Measurements from ENCODE around the gene SEC22C. TPM values are rescaled to one million over a fixed set of nuclear protein-coding genes. Genes with fewer than 3 reads are reported as not detected.

The SEC22C gene
- total RNA-seq, 1 donor = 32.6 TPM

- peak; percentile 33 to 57 (median 52) for DNase-seq (ENCODE audit: low read depth in 2 of 3, low spot score in 2 of 3)
Measured at GRCh38 chr3:42539871-42540714, 41.7 kb downstream of the SEC22C start.

GRCh38 chr3:42537350-42537749, 44.4 kb downstream of the SEC22C start:
- DNase-seq (ENCODE audit: low read depth in 2 of 3, low spot score in 2 of 3) = no peak

GRCh38 chr3:42535981-42536784, 45.6 kb downstream of the SEC22C start:
- peak in 2 of 3 donors; percentile 36 to 61 for DNase-seq (ENCODE audit: low read depth in 2 of 3, low spot score in 2 of 3)

- DNase-seq (ENCODE audit: low read depth in 2 of 3, low spot score in 2 of 3) = no peak
Measured at GRCh38 chr3:42533161-42533897, 48.4 kb downstream of the SEC22C start.

- no peak for DNase-seq (ENCODE audit: low read depth in 2 of 3, low spot score in 2 of 3)
Measured at GRCh38 chr3:42532229-42532628, 49.5 kb downstream of the SEC22C start.

GRCh38 chr3:42531470-42531869, 50.3 kb downstream of the SEC22C start:
- no peak for DNase-seq (ENCODE audit: low read depth in 2 of 3, low spot score in 2 of 3)

GRCh38 chr3:42530073-42530472, 51.7 kb downstream of the SEC22C start:
- no peak for DNase-seq (ENCODE audit: low read depth in 2 of 3, low spot score in 2 of 3)

GRCh38 chr3:42529468-42529867, 52.3 kb downstream of the SEC22C start:
- DNase-seq (ENCODE audit: low read depth in 2 of 3, low spot score in 2 of 3) = no peak

- no peak for DNase-seq (ENCODE audit: low read depth in 2 of 3, low spot score in 2 of 3)
Measured at GRCh38 chr3:42527368-42527917, 54.3 kb downstream of the SEC22C start.

GRCh38 chr3:42526616-42527367, 55.0 kb downstream of the SEC22C start:
- DNase-seq (ENCODE audit: low read depth in 2 of 3, low spot score in 2 of 3) = no peak

- DNase-seq (ENCODE audit: low read depth in 2 of 3, low spot score in 2 of 3) = no peak
Measured at GRCh38 chr3:42525736-42526345, 55.9 kb downstream of the SEC22C start.

- DNase-seq (ENCODE audit: low read depth in 2 of 3, low spot score in 2 of 3) = no peak
Measured at GRCh38 chr3:42525212-42525611, 56.6 kb downstream of the SEC22C start.

- DNase-seq (ENCODE audit: low read depth in 2 of 3, low spot score in 2 of 3) = no peak
Measured at GRCh38 chr3:42524751-42525150, 57.0 kb downstream of the SEC22C start.

- no peak for DNase-seq (ENCODE audit: low read depth in 2 of 3, low spot score in 2 of 3)
Measured at GRCh38 chr3:42520906-42521305, 60.9 kb downstream of the SEC22C start.

- DNase-seq (ENCODE audit: low read depth in 2 of 3, low spot score in 2 of 3) = no peak
Measured at GRCh38 chr3:42520336-42520735, 61.4 kb downstream of the SEC22C start.

GRCh38 chr3:42519568-42519962, 62.2 kb downstream of the SEC22C start:
- DNase-seq (ENCODE audit: low read depth in 2 of 3, low spot score in 2 of 3) = no peak

GRCh38 chr3:42518800-42519567, 62.8 kb downstream of the SEC22C start:
- DNase-seq (ENCODE audit: low read depth in 2 of 3, low spot score in 2 of 3) = no peak

GRCh38 chr3:42517117-42517516, 64.7 kb downstream of the SEC22C start:
- no peak for DNase-seq (ENCODE audit: low read depth in 2 of 3, low spot score in 2 of 3)

- DNase-seq (ENCODE audit: low read depth in 2 of 3, low spot score in 2 of 3) = no peak
Measured at GRCh38 chr3:42516443-42516842, 65.3 kb downstream of the SEC22C start.

Measured in hematopoietic multipotent progenitor cell (in vitro differentiated cells).